ENCODE results near the gene RXRG. TPM values are rescaled to one million over a fixed set of nuclear protein-coding genes. Genes with fewer than 3 reads are reported as not detected.

Gene RXRG
- total and polyA plus RNA-seq, 4 donors = 0.23 to 2.2 TPM; not detected in 2

- WGBS, 2 donors = 55 to 58% methylated on average over 10 of the region's 10 CpGs
- DNase-seq (no peak), ATAC-seq (ENCODE audit: low FRiP score) (peak; percentile 53)
- no peaks in the 10 kb centered on the region for H3K4me1 ChIP-seq (ENCODE audit: control insufficient read depth in 1 of 2, insufficient read depth in 2 of 2, low read length in 2 of 2)
- H3K36me3 ChIP-seq (ENCODE audit: control insufficient read depth in 1 of 2, insufficient read depth in 2 of 2, low read length in 1 of 2) = no peaks in the 10 kb centered on the region
- H3K27ac ChIP-seq (ENCODE audit: low read depth in 1 of 2, low read length in 2 of 2) = no peak overlapping the region
- intact Hi-C loops (cut with DNase I) = no loop called here
- no peak overlapping the region for H3K4me3 ChIP-seq (ENCODE audit: low read length in 2 of 2)
- no peaks in the 10 kb centered on the region for H3K27me3 ChIP-seq (ENCODE audit: control insufficient read depth in 1 of 2, insufficient read depth in 2 of 2, low read length in 1 of 2)
- H3K9me3 ChIP-seq (ENCODE audit: control insufficient read depth, low read length) = no peaks in the 10 kb centered on the region
These were observed 20.3 kb downstream of the RXRG start for GRCh38 chr1:165424454-165425216.

DNA sequence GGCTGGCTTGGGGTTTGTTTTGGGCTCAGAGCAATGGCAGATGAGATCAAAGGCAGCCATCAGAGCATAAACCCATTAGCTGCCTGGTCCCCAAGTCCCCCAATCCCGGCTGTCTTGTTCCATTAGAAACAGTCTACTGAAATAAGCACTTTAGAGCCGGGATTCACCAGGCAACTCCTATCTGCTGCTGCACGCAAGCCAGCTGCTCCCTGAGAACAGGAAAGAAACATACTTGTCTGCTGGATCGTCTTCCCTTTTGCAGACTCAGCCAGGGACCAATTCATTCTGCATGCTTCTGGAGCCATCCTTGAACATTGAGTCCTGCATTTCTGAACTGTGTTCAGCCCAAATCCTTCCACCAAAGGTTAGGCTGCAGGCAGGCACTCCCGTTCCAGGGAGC lies 21.8 kb downstream of the RXRG start:
- DNase-seq (no peak), ATAC-seq (ENCODE audit: low FRiP score) (no peak)
- intact Hi-C loops (cut with DNase I) = no loop called here
- Histone ChIP-seq H3K36me3 (ENCODE audit: control insufficient read depth in 1 of 2, insufficient read depth in 2 of 2, low read length in 1 of 2) (no peaks in the 10 kb centered on the region), H3K4me3 (ENCODE audit: low read length in 2 of 2) (no peak overlapping the region), H3K27ac (ENCODE audit: low read depth in 1 of 2, low read length in 2 of 2) (no peak overlapping the region), H3K27me3 (ENCODE audit: control insufficient read depth in 1 of 2, insufficient read depth in 2 of 2, low read length in 1 of 2) (no peaks in the 10 kb centered on the region), H3K9me3 (ENCODE audit: control insufficient read depth, low read length) (no peaks in the 10 kb centered on the region), H3K4me1 (ENCODE audit: control insufficient read depth in 1 of 2, insufficient read depth in 2 of 2, low read length in 2 of 2) (no peaks in the 10 kb centered on the region)
- WGBS, 2 donors = 85 to 87% methylated on average over 5 of the region's 5 CpGs

GRCh38 chr1:165420655-165421054 lies 24.3 kb downstream of the RXRG start:
- Histone ChIP-seq H3K9me3 (ENCODE audit: control insufficient read depth, low read length) (no peaks in the 10 kb centered on the region), H3K27me3 (ENCODE audit: control insufficient read depth in 1 of 2, insufficient read depth in 2 of 2, low read length in 1 of 2) (no peaks in the 10 kb centered on the region), H3K36me3 (ENCODE audit: control insufficient read depth in 1 of 2, insufficient read depth in 2 of 2, low read length in 1 of 2) (no peaks in the 10 kb centered on the region), H3K27ac (ENCODE audit: low read depth in 1 of 2, low read length in 2 of 2) (no peak overlapping the region), H3K4me1 (ENCODE audit: control insufficient read depth in 1 of 2, insufficient read depth in 2 of 2, low read length in 2 of 2) (no peaks in the 10 kb centered on the region), H3K4me3 (ENCODE audit: low read length in 2 of 2) (no peak overlapping the region)
- 78 to 79% methylated on average over 2 of the region's 2 CpGs for WGBS, 2 donors
- no peak for DNase-seq
- ATAC-seq (ENCODE audit: low FRiP score) = no peak
- intact Hi-C loops (cut with DNase I) = no loop called here

GRCh38 chr1:165419839-165420238 lies 25.1 kb downstream of the RXRG start:
- Histone ChIP-seq H3K27me3 (ENCODE audit: control insufficient read depth in 1 of 2, insufficient read depth in 2 of 2, low read length in 1 of 2) (no peaks in the 10 kb centered on the region), H3K4me1 (ENCODE audit: control insufficient read depth in 1 of 2, insufficient read depth in 2 of 2, low read length in 2 of 2) (no peaks in the 10 kb centered on the region), H3K9me3 (ENCODE audit: control insufficient read depth, low read length) (no peaks in the 10 kb centered on the region), H3K27ac (ENCODE audit: low read depth in 1 of 2, low read length in 2 of 2) (no peak overlapping the region), H3K4me3 (ENCODE audit: low read length in 2 of 2) (no peak overlapping the region), H3K36me3 (ENCODE audit: control insufficient read depth in 1 of 2, insufficient read depth in 2 of 2, low read length in 1 of 2) (no peaks in the 10 kb centered on the region)
- DNase-seq (no peak), ATAC-seq (ENCODE audit: low FRiP score) (no peak)
- WGBS, 2 donors = 15 to 23% methylated on average over 2 of the region's 2 CpGs
- intact Hi-C loops (cut with DNase I) = no loop called here

- Histone ChIP-seq H3K9me3 (ENCODE audit: control insufficient read depth, low read length) (no peaks in the 10 kb centered on the region), H3K4me3 (ENCODE audit: low read length in 2 of 2) (no peak overlapping the region), H3K27ac (ENCODE audit: low read depth in 1 of 2, low read length in 2 of 2) (no peak overlapping the region), H3K36me3 (ENCODE audit: control insufficient read depth in 1 of 2, insufficient read depth in 2 of 2, low read length in 1 of 2) (no peaks in the 10 kb centered on the region), H3K4me1 (ENCODE audit: control insufficient read depth in 1 of 2, insufficient read depth in 2 of 2, low read length in 2 of 2) (no peaks in the 10 kb centered on the region), H3K27me3 (ENCODE audit: control insufficient read depth in 1 of 2, insufficient read depth in 2 of 2, low read length in 1 of 2) (no peaks in the 10 kb centered on the region)
- ATAC-seq (ENCODE audit: low FRiP score) (no peak), DNase-seq (no peak)
- intact Hi-C loops (cut with DNase I) = no loop called here
These were observed 26.7 kb downstream of the RXRG start for GRCh38 chr1:165418195-165418594.

DNA sequence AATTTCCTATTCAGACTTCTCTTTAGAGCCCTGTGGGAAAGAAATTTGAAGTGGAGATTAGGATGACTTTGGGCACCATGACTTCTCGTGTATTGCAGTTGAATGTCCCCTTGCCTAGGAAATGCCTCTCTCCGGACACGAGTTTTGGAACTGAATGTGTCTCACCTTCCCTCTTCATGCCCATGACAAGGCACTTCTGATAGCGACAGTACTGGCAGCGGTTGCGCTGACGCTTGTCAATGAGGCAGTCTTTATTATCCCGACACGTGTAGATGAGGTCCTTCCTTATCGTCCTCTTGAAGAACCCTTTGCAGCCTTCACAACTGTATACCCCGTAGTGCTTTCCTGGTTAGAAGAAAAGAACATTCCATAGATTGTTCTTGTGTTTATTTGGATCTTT lies 28.1 kb downstream of the RXRG start:
- H3K4me1 ChIP-seq (ENCODE audit: control insufficient read depth in 1 of 2, insufficient read depth in 2 of 2, low read length in 2 of 2) = no peaks in the 10 kb centered on the region
- H3K27me3 ChIP-seq (ENCODE audit: control insufficient read depth in 1 of 2, insufficient read depth in 2 of 2, low read length in 1 of 2) = no peaks in the 10 kb centered on the region
- H3K27ac ChIP-seq (ENCODE audit: low read depth in 1 of 2, low read length in 2 of 2) = no peak overlapping the region
- intact Hi-C loops (cut with DNase I) = no loop called here
- no peaks in the 10 kb centered on the region for H3K36me3 ChIP-seq (ENCODE audit: control insufficient read depth in 1 of 2, insufficient read depth in 2 of 2, low read length in 1 of 2)
- H3K4me3 ChIP-seq (ENCODE audit: low read length in 2 of 2) = no peak overlapping the region
- H3K9me3 ChIP-seq (ENCODE audit: control insufficient read depth, low read length) = no peaks in the 10 kb centered on the region
- ATAC-seq (ENCODE audit: low FRiP score) (no peak), DNase-seq (no peak)
- WGBS, 2 donors = 63 to 64% methylated on average over 11 of the region's 11 CpGs

DNA sequence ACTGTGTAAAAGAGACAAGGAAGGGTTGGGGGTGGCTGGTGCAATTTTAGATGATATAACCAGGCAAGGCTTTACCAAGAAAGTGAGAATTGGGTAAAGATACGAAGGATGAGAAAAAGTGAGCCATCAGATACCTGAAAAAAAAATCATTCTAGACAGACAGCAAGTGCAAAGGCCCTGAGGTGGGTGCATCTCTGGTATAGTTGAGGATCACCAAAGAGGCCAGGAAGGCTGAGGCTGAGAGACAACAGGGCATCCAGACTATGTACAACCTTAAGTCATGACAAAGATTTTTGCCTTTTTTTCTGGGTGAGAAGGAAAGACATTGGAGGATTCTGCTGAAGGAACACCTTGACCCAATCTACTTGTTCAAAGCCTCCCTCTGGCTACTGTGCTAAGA lies 29.9 kb downstream of the RXRG start:
- H3K36me3 ChIP-seq (ENCODE audit: control insufficient read depth in 1 of 2, insufficient read depth in 2 of 2, low read length in 1 of 2) = no peaks in the 10 kb centered on the region
- H3K4me3 ChIP-seq (ENCODE audit: low read length in 2 of 2) = no peak overlapping the region
- H3K27ac ChIP-seq (ENCODE audit: low read depth in 1 of 2, low read length in 2 of 2) = no peak overlapping the region
- ATAC-seq (ENCODE audit: low FRiP score) (no peak), DNase-seq (no peak)
- WGBS, 2 donors = 89 to 91% methylated on average over 1 of the region's 1 CpG
- H3K4me1 ChIP-seq (ENCODE audit: control insufficient read depth in 1 of 2, insufficient read depth in 2 of 2, low read length in 2 of 2) = no peaks in the 10 kb centered on the region
- no peaks in the 10 kb centered on the region for H3K27me3 ChIP-seq (ENCODE audit: control insufficient read depth in 1 of 2, insufficient read depth in 2 of 2, low read length in 1 of 2)
- intact Hi-C loops (cut with DNase I) = no loop called here
- H3K9me3 ChIP-seq (ENCODE audit: control insufficient read depth, low read length) = no peaks in the 10 kb centered on the region

- no peak for DNase-seq
- no peaks in the 10 kb centered on the region for H3K27me3 ChIP-seq (ENCODE audit: control insufficient read depth in 1 of 2, insufficient read depth in 2 of 2, low read length in 1 of 2)
- H3K36me3 ChIP-seq (ENCODE audit: control insufficient read depth in 1 of 2, insufficient read depth in 2 of 2, low read length in 1 of 2) = no peaks in the 10 kb centered on the region
- H3K27ac ChIP-seq (ENCODE audit: low read depth in 1 of 2, low read length in 2 of 2) = no peak overlapping the region
- no peak overlapping the region for H3K4me3 ChIP-seq (ENCODE audit: low read length in 2 of 2)
- 94 to 96% methylated on average over 3 of the region's 3 CpGs for WGBS, 2 donors
- no peak for ATAC-seq (ENCODE audit: low FRiP score)
- no peaks in the 10 kb centered on the region for H3K9me3 ChIP-seq (ENCODE audit: control insufficient read depth, low read length)
- H3K4me1 ChIP-seq (ENCODE audit: control insufficient read depth in 1 of 2, insufficient read depth in 2 of 2, low read length in 2 of 2) = no peaks in the 10 kb centered on the region
- intact Hi-C loops (cut with DNase I) = no loop called here
These were observed 30.3 kb downstream of the RXRG start for GRCh38 chr1:165414620-165415019.

GRCh38 chr1:165411396-165411795 lies 33.5 kb downstream of the RXRG start:
- Histone ChIP-seq H3K9me3 (ENCODE audit: control insufficient read depth, low read length) (no peaks in the 10 kb centered on the region), H3K36me3 (ENCODE audit: control insufficient read depth in 1 of 2, insufficient read depth in 2 of 2, low read length in 1 of 2) (no peaks in the 10 kb centered on the region), H3K27me3 (ENCODE audit: control insufficient read depth in 1 of 2, insufficient read depth in 2 of 2, low read length in 1 of 2) (no peaks in the 10 kb centered on the region), H3K27ac (ENCODE audit: low read depth in 1 of 2, low read length in 2 of 2) (no peak overlapping the region), H3K4me1 (ENCODE audit: control insufficient read depth in 1 of 2, insufficient read depth in 2 of 2, low read length in 2 of 2) (no peaks in the 10 kb centered on the region), H3K4me3 (ENCODE audit: low read length in 2 of 2) (no peak overlapping the region)
- ATAC-seq (ENCODE audit: low FRiP score) = no peak
- intact Hi-C loops (cut with DNase I) = no loop called here
- no peak for DNase-seq
- 53 to 62% methylated on average over 2 of the region's 2 CpGs for WGBS, 2 donors
